HepG2 (cell line): ENCODE results near the gene AJUBA. TPM values are rescaled to one million over a fixed set of nuclear protein-coding genes. Genes with fewer than 3 reads are reported as not detected.

Experiments
- ATAC-seq: fragments of 200-7000 bp; cut with Tn5 transposase; 3 replicates; pipeline ENCODE4 v1.9.1; 2020; ENCODE audit warnings: mild to moderate bottlenecking, moderate library complexity
- BruUV-seq: library from RNA; stranded (reverse); fragments of 400-500 nt; replicated peaks from 2 replicates; lab custom pipeline; 2021; lab: Mats Ljungman, UMichigan
- CTCF ChIA-PET: fragments of 300-600 bp; formaldehyde crosslinking; extraction: SDS; loops from one replicate; lab custom pipeline; 2021; ENCODE audit warnings: low total read pairs, inconsistent platforms, low intra/inter-chr PET ratio; lab: Yijun Ruan, JAX
- POLR2A ChIA-PET: fragments of 350-600 bp; sonication (Branson Sonifier 250); formaldehyde crosslinking; loops from one replicate; lab custom pipeline; 2020; ENCODE audit warnings: antibody characterized with exemption, inconsistent platforms; lab: Yijun Ruan, JAX
- DNase-seq: peaks from one replicate; pipeline ENCODE4 v3.0.0-alpha.2; 2015; ENCODE audit warnings: low spot score
- FAIRE-seq: peaks from 3 replicates; lab custom pipeline; 2011; peaks lifted over from hg19 to GRCh38; lab: Jason Lieb, UNC
- H2AFZ ChIP-seq: one replicate; pipeline ENCODE4 v1.6.1; 2011; ENCODE audit warnings: low read length, inconsistent platforms
- H3K27ac ChIP-seq: fragments of 300-600 bp; 3 replicates; pipeline ENCODE4 v1.8.0; 2011; ENCODE audit warnings: mixed run types, mild to moderate bottlenecking, mixed read lengths, low read length, inconsistent platforms; ENCODE audit not compliant: insufficient read depth; ENCODE audit errors: extremely low read length
- H3K27me3 ChIP-seq, 2 experiments: fragments of 200-600 bp in 1 of 2; 2 replicates in 1 of 2; 3 replicates in 1 of 2; pipeline versions ENCODE4 v1.6.0 to v1.8.0; 2011; ENCODE audit warnings: low read length in 2 of 2, mild to moderate bottlenecking in 2 of 2, moderate library complexity in 2 of 2, inconsistent platforms in 1 of 2; ENCODE audit not compliant: insufficient read depth in 2 of 2, control insufficient read depth in 1 of 2
- H3K36me3 ChIP-seq, 2 experiments: fragments of 200-600 bp in 1 of 2; replicated peaks in 1 of 2; 2 replicates in 1 of 2; 3 replicates in 1 of 2; pipeline versions ENCODE4 v1.5.1 to v1.8.0; 2011; ENCODE audit warnings: low read length in 2 of 2, inconsistent platforms in 1 of 2; ENCODE audit not compliant: insufficient read depth in 2 of 2, control insufficient read depth in 1 of 2
- H3K4me1 ChIP-seq: 2 replicates; pipeline ENCODE4 v1.5.1; 2012; ENCODE audit warnings: low read length, inconsistent platforms; ENCODE audit not compliant: insufficient read depth
- H3K4me2 ChIP-seq: 2 replicates; pipeline ENCODE4 v1.6.0; 2011; ENCODE audit warnings: low read depth, low read length, inconsistent platforms
- H3K4me3 ChIP-seq, 3 experiments: fragments of 200-600 bp in 1 of 3; sonication (generic), shearing (Covaris generic) in 1 of 3; replicated peaks in 1 of 3; 2 replicates each; pipeline ENCODE4 v1.5.1; 2011 to 2016; ENCODE audit warnings: low read length in 3 of 3, inconsistent platforms in 2 of 3, low read depth in 2 of 3, mild to moderate bottlenecking in 2 of 3, control low read depth in 1 of 3, mixed read lengths in 1 of 3; ENCODE audit not compliant: insufficient read depth in 1 of 3
- H3K79me2 ChIP-seq: one replicate; pipeline ENCODE4 v1.6.1; 2011; ENCODE audit warnings: low read length, inconsistent platforms; ENCODE audit not compliant: insufficient read depth
- H3K9ac ChIP-seq: 2 replicates; pipeline ENCODE4 v1.6.0; 2011; ENCODE audit warnings: mild to moderate bottlenecking, low read depth, low read length, inconsistent platforms; ENCODE audit not compliant: insufficient read depth
- H3K9me3 ChIP-seq: 2 replicates; pipeline ENCODE4 v1.5.1; 2012; ENCODE audit warnings: mild to moderate bottlenecking, low read length
- H4K20me1 ChIP-seq: 2 replicates; pipeline ENCODE4 v1.6.0; 2011; ENCODE audit warnings: inconsistent platforms, mild to moderate bottlenecking, low read length, moderate library complexity; ENCODE audit not compliant: insufficient read depth
- AKNA ChIP-seq: sonication (generic); formaldehyde crosslinking; IDR thresholded peaks from 2 replicates; pipeline ENCODE4 v1.4.0; 2020; ENCODE audit warnings: missing genetic modification reagents, borderline replicate concordance
- DZIP1 ChIP-seq: sonication (generic); formaldehyde crosslinking; IDR thresholded peaks from 2 replicates; pipeline ENCODE4 v1.5.0; 2020; ENCODE audit warnings: mild to moderate bottlenecking, missing genetic modification reagents
- FOXA1 ChIP-seq, 2 experiments: fragments of 450-650 bp in 1 of 2; sonication (generic) in 1 of 2; formaldehyde crosslinking in 1 of 2; IDR thresholded peaks; 2 replicates each; pipeline versions ENCODE4 v1.4.0 to v1.6.1; 2016 to 2020; ENCODE audit warnings: missing genetic modification reagents in 1 of 2
- KAT7 ChIP-seq: IDR thresholded peaks from 2 replicates; pipeline ENCODE4 v1.6.1; 2018; ENCODE audit warnings: borderline replicate concordance, missing compliant biosample characterization
- ZBTB39 ChIP-seq: sonication (generic); formaldehyde crosslinking; IDR thresholded peaks from 2 replicates; pipeline ENCODE4 v1.5.0; 2020; ENCODE audit warnings: missing genetic modification reagents
- ZNF335 ChIP-seq: sonication (generic); formaldehyde crosslinking; IDR thresholded peaks from 2 replicates; pipeline ENCODE4 v1.4.0; 2020; ENCODE audit warnings: missing genetic modification reagents
- WGBS: methylation state at CpG from one replicate; pipeline ENCODE4 v1.1.6; 2017; ENCODE audit warnings: low lambda C conversion rate; 5-methylcytosine and 5-hydroxymethylcytosine counted together
- in situ Hi-C: cut with HindIII; loops from 2 replicates; pipeline ENCODE4 v1.10.0; 2017; ENCODE audit warnings: low pct_unique_long_range_greater_than_20kb; ENCODE audit not compliant: extremely low pct_ligation_motif_present
- intact Hi-C: fragments of 100-400 bp; cut with micrococcal nuclease; formaldehyde crosslinking; loops from one replicate; pipeline ENCODE4 v1.10.0; 2022; ENCODE audit not compliant: unreplicated experiment
- polyA plus RNA-seq, 8 experiments: library from polyadenylated mRNA; depleted of rRNA in 3 of 8; stranded (reverse) in 7 of 8; unstranded in 1 of 8; fragments of >200 nt; fragmentation: Illumina TruSeq in 4 of 8; extraction: Trizol in 4 of 8; gene quantifications; 2 replicates each; pipeline versions ENCODE4 v1.2.1 to v1.2.3, GENCODE V29; 2011 to 2016; ENCODE audit warnings: low read depth in 4 of 8, missing spikeins in 1 of 8, mixed read lengths in 1 of 8; ENCODE audit not compliant: insufficient read depth in 1 of 8
- total RNA-seq, 5 experiments: library from RNA; depleted of rRNA; stranded (reverse); fragments of >200 nt; fragmentation: Illumina TruSeq; extraction: Trizol; gene quantifications; 2 replicates each; pipeline ENCODE4 v1.2.3, GENCODE V29; 2016; ENCODE audit warnings: low read depth in 1 of 5
- TF ChIP-seq, protein P1 (sequence below): IDR thresholded peaks from 2 replicates; pipeline ENCODE4 v1.6.1; 2016; ENCODE audit warnings: control low read depth
- TF ChIP-seq, protein P2 (sequence below): sonication (generic); formaldehyde crosslinking; IDR thresholded peaks from 2 replicates; pipeline ENCODE4 v1.8.0; 2022; ENCODE audit warnings: missing genetic modification reagents, low read depth, mild to moderate bottlenecking, borderline replicate concordance

AJUBA gene
- total and polyA plus RNA-seq, 2 of the 13 experiments (the other 11 are each of a cell fraction or from before 2014, with no cell fraction given): 157 to 241 TPM

DNA sequence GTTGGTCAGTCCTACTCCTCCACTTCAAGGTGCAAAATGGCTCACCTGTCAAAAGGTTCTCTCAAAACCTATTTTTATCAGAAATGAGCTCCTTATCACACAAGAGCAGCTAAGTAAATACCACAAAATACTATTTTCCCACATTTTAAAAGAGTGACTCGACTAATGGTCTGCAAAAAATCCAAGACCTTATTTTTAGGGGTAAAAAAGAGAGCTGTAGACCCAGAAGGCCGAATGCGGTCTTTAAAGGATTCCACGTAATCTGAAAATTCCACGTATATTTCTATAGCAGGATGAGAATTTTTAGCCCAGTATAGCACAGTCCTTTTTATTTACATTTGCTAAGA, 23.8 kb upstream of the AJUBA start (continued):
- 0 out of 2 replicates have a peak, but pooled peaks have one; percentile 57 for TF ChIP-seq AKNA (CRISPR knock-in tag)

- Histone ChIP-seq H3K79me2 (peaks cover 2% of the 10 kb centered on the region), H2AFZ (no peak overlapping the region), H3K9ac (peak overlapping the region; percentile 82), H4K20me1 (no peaks in the 10 kb centered on the region), H3K4me3 (peak overlapping the region; percentile 68 to 82 (median 80); a peak in 5 of 6 replicates), H3K4me1 (peaks cover 46% of the 10 kb centered on the region), H3K27ac (peak overlapping the region; percentile 86), H3K27me3 (no peaks in the 10 kb centered on the region; a peak in 1 of 5 replicates), H3K4me2 (peak overlapping the region; percentile 86), H3K36me3 (no peaks in the 10 kb centered on the region), H3K9me3 (no peaks in the 10 kb centered on the region)
- ATAC-seq (no peak), DNase-seq (no peak), FAIRE-seq (no peak)
- BruUV-seq: no TSS peak
- ChIA-PET POLR2A (interaction anchor here (1.3 to 4.1 kb wide), 28 partner anchors 11 to 1088 kb away, joined by 3 to 561 read pairs (median 20); partner anchors contain the start of genes ACIN1, AJUBA, BCL2L2 and C14orf119), CTCF (interaction anchor here (2.8 kb wide), 1 partner anchor 23 kb away, joined by 8 read pairs; the partner anchor contains the start of gene AJUBA)
- WGBS: 77% methylated on average over 3 of the region's 3 CpGs
- in situ Hi-C loops: no loop called here
- intact Hi-C loops: loop anchor here (1.0 to 5.0 kb wide), 3 partner anchors 19 to 408 kb away; partner anchors contain the start of genes ABHD4 and PSMB5
- TF ChIP-seq, protein P1, sequence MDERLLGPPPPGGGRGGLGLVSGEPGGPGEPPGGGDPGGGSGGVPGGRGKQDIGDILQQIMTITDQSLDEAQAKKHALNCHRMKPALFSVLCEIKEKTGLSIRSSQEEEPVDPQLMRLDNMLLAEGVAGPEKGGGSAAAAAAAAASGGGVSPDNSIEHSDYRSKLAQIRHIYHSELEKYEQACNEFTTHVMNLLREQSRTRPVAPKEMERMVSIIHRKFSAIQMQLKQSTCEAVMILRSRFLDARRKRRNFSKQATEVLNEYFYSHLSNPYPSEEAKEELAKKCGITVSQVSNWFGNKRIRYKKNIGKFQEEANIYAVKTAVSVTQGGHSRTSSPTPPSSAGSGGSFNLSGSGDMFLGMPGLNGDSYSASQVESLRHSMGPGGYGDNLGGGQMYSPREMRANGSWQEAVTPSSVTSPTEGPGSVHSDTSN (CRISPR knock-in tag): 0 out of 2 replicates have a peak, but pooled peaks have one; percentile 2
- TF ChIP-seq, protein P2, sequence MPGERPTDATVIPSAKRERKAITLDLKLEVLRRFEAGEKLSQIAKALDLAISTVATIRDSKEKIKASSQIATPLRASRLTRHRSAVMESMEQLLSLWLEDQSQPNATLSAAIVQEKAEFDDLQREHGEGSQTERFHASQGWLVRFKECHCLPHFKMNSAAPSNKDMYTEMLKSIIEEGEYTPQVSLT (CRISPR knock-in tag): no peak
- TF ChIP-seq DZIP1 (CRISPR knock-in tag): no peak
- TF ChIP-seq FOXA1 (IDR thresholded peaks at IDR 0.05): no peak
- no peak for TF ChIP-seq FOXA1 (CRISPR knock-in tag; IDR thresholded peaks at IDR 0.05)
- TF ChIP-seq ZNF335 (CRISPR knock-in tag): no peak
- no peak for TF ChIP-seq ZBTB39 (CRISPR knock-in tag)
- no peak for TF ChIP-seq KAT7
These were observed 23.3 kb upstream of the AJUBA start for GRCh38 chr14:23005451-23006187.
